CD14-positive monocyte (primary cell): Measurements from ENCODE around the gene MYO18A. TPM values are rescaled to one million over a fixed set of nuclear protein-coding genes. Genes with fewer than 3 reads are reported as not detected.
A peak's percentile ranks its signal among the peaks of the same experiment; 100 is the strongest.

Source experiments
- DNase-seq, 3 donors: peaks; one replicate each; pipeline ENCODE4 v3.0.0-alpha.2; 2011 to 2022
- H2AFZ ChIP-seq: 2 replicates; pipeline ENCODE4 v1.6.0; 2012; ENCODE audit warnings: mild to moderate bottlenecking, low read depth, low read length, inconsistent platforms; ENCODE audit not compliant: insufficient read depth, poor library complexity, severe bottlenecking
- H3K27ac ChIP-seq, 2 donors: 1 replicate in 1 of 2; 2 replicates in 1 of 2; pipeline ENCODE4 v1.5.1; 2012 to 2013; ENCODE audit warnings: low read length in 2 of 2, control low read depth in 1 of 2, inconsistent platforms in 1 of 2, low read depth in 1 of 2, mild to moderate bottlenecking in 1 of 2
- H3K27me3 ChIP-seq, 2 donors: one replicate each; pipeline versions ENCODE4 v1.6.0 to v1.6.1; 2011 to 2013; ENCODE audit warnings: low read length in 2 of 2; ENCODE audit not compliant: control insufficient read depth in 2 of 2, insufficient read depth in 2 of 2
- H3K36me3 ChIP-seq, 2 donors: replicated peaks in 1 of 2; 1 replicate in 1 of 2; 2 replicates in 1 of 2; pipeline versions ENCODE4 v1.5.1 to v1.6.1; 2012 to 2013; ENCODE audit warnings: low read length in 2 of 2, control low read depth in 1 of 2, inconsistent platforms in 1 of 2, mild to moderate bottlenecking in 1 of 2; ENCODE audit not compliant: insufficient read depth in 2 of 2, control insufficient read depth in 1 of 2
- H3K4me1 ChIP-seq, 2 donors: 1 replicate in 1 of 2; 2 replicates in 1 of 2; pipeline versions ENCODE4 v1.5.1 to v1.6.1; 2012 to 2013; ENCODE audit warnings: low read length in 2 of 2, control low read depth in 1 of 2, inconsistent platforms in 1 of 2, mild to moderate bottlenecking in 1 of 2, moderate library complexity in 1 of 2; ENCODE audit not compliant: insufficient read depth in 2 of 2, control insufficient read depth in 1 of 2
- H3K4me2 ChIP-seq: replicated peaks from 2 replicates; pipeline ENCODE3; 2012; ENCODE audit warnings: low read length, moderate library complexity, mild to moderate bottlenecking; ENCODE audit not compliant: poor library complexity, severe bottlenecking; ENCODE audit errors: extremely low read depth
- H3K4me3 ChIP-seq, 3 experiments: fragments of 200-600 bp in 1 of 3; sonication (generic) in 1 of 3; replicated peaks in 1 of 3; 1 replicate in 2 of 3; 2 replicates in 1 of 3; pipeline ENCODE4 v1.5.1; 2011 to 2013; ENCODE audit warnings: low read length in 3 of 3, mild to moderate bottlenecking in 3 of 3, control low read depth in 2 of 3, low read depth in 2 of 3, inconsistent platforms in 1 of 3, moderate library complexity in 1 of 3
- H3K79me2 ChIP-seq: 2 replicates; pipeline ENCODE4 v1.6.0; 2012; ENCODE audit warnings: mild to moderate bottlenecking, control low read depth, inconsistent platforms, low read length, moderate library complexity; ENCODE audit not compliant: insufficient read depth
- H3K9ac ChIP-seq: 2 replicates; pipeline ENCODE4 v1.6.0; 2017; ENCODE audit warnings: low read length, mild to moderate bottlenecking; ENCODE audit not compliant: insufficient read depth, poor library complexity, severe bottlenecking
- H3K9me3 ChIP-seq, 2 donors: replicated peaks in 1 of 2; 1 replicate in 1 of 2; 2 replicates in 1 of 2; pipeline versions ENCODE4 v1.5.1 to v1.6.1; 2012 to 2013; ENCODE audit warnings: low read length in 2 of 2, control low read depth in 1 of 2; ENCODE audit not compliant: control insufficient read depth in 1 of 2, insufficient read depth in 1 of 2
- H4K20me1 ChIP-seq: 2 replicates; pipeline ENCODE4 v1.6.0; 2012; ENCODE audit warnings: mild to moderate bottlenecking, low read length, control low read depth, moderate library complexity; ENCODE audit not compliant: insufficient read depth
- H3K27ac Mint-ChIP-seq, 7 donors: one replicate each; pipeline ENCODE4 v1.8.0; 2020; ENCODE audit warnings: mild to moderate bottlenecking in 7 of 7, mixed read lengths in 7 of 7, moderate library complexity in 6 of 7, inconsistent platforms in 2 of 7
- H3K27me3 Mint-ChIP-seq, 3 donors: one replicate each; pipeline ENCODE4 v1.8.0; 2021 to 2022; ENCODE audit warnings: low read depth in 3 of 3, mild to moderate bottlenecking in 3 of 3, mixed read lengths in 3 of 3, moderate library complexity in 3 of 3, inconsistent platforms in 1 of 3
- H3K36me3 Mint-ChIP-seq, 2 donors: one replicate each; pipeline ENCODE4 v1.8.0; 2020; ENCODE audit warnings: mixed read lengths in 2 of 2, inconsistent platforms in 1 of 2, mild to moderate bottlenecking in 1 of 2
- H3K4me1 Mint-ChIP-seq: one replicate; pipeline ENCODE4 v1.8.0; 2020; ENCODE audit warnings: mild to moderate bottlenecking, mixed read lengths
- H3K4me3 Mint-ChIP-seq, 2 donors: one replicate each; pipeline ENCODE4 v1.8.0; 2020; ENCODE audit warnings: mild to moderate bottlenecking in 2 of 2, mixed read lengths in 2 of 2, moderate library complexity in 1 of 2
- H3K9me3 Mint-ChIP-seq, 7 donors: one replicate each; pipeline ENCODE4 v1.8.0; 2020 to 2022; ENCODE audit warnings: mixed read lengths in 7 of 7, mild to moderate bottlenecking in 6 of 7, moderate library complexity in 6 of 7, inconsistent platforms in 2 of 7
- WGBS: methylation state at CpG from one replicate; pipeline ENCODE4 v1.1.5; 2013; ENCODE audit warnings: missing lambda C conversion rate; ENCODE audit not compliant: insufficient coverage; 5-methylcytosine and 5-hydroxymethylcytosine counted together
- intact Hi-C, 2 donors: fragments of 100-400 bp; cut with micrococcal nuclease; formaldehyde crosslinking; loops; one replicate each; pipeline versions ENCODE4 v1.15.0 to v1.15.1; 2023
- polyA plus RNA-seq, 3 donors: library from polyadenylated mRNA; depleted of rRNA in 1 of 3; unstranded in 2 of 3; stranded (reverse) in 1 of 3; fragments of 300-500 nt in 2 of 3; fragments of >200 nt in 1 of 3; fragmentation: Illumina TruSeq in 2 of 3; gene quantifications; 1 replicate in 2 of 3; 2 replicates in 1 of 3; pipeline ENCODE4 v1.2.3, GENCODE V29; 2012 to 2021
- TF ChIP-seq, protein P1 (sequence below): fragments of 200-600 bp; IDR thresholded peaks from one replicate; pipeline ENCODE4 v1.8.0; 2022; ENCODE audit warnings: antibody characterized with exemption, mild to moderate bottlenecking

Gene MYO18A
- polyA plus RNA-seq, 3 donors, result 6.3 to 40.2 (median 11.0) TPM

- H3K4me1 Mint-ChIP-seq, result peaks cover 50% of the 10 kb centered on the region
- Histone ChIP-seq H3K4me3 (no peak overlapping the region), H3K4me1 (peaks cover 32 to 40% of the 10 kb centered on the region in 2 donors), H4K20me1 (no peaks in the 10 kb centered on the region), H2AFZ (no peak overlapping the region), H3K27ac (no peak overlapping the region), H3K27me3 (no peaks in the 10 kb centered on the region), H3K9me3 (no peaks in the 10 kb centered on the region), H3K9ac (no peak overlapping the region), H3K36me3 (no peaks in the 10 kb centered on the region), H3K79me2 (no peaks in the 10 kb centered on the region), H3K4me2 (no peak overlapping the region)
- TF ChIP-seq, protein P1, sequence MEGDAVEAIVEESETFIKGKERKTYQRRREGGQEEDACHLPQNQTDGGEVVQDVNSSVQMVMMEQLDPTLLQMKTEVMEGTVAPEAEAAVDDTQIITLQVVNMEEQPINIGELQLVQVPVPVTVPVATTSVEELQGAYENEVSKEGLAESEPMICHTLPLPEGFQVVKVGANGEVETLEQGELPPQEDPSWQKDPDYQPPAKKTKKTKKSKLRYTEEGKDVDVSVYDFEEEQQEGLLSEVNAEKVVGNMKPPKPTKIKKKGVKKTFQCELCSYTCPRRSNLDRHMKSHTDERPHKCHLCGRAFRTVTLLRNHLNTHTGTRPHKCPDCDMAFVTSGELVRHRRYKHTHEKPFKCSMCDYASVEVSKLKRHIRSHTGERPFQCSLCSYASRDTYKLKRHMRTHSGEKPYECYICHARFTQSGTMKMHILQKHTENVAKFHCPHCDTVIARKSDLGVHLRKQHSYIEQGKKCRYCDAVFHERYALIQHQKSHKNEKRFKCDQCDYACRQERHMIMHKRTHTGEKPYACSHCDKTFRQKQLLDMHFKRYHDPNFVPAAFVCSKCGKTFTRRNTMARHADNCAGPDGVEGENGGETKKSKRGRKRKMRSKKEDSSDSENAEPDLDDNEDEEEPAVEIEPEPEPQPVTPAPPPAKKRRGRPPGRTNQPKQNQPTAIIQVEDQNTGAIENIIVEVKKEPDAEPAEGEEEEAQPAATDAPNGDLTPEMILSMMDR, result no peak
- H3K36me3 Mint-ChIP-seq, result no peaks in the 10 kb centered on the region
- H3K9me3 Mint-ChIP-seq, result no peaks in the 10 kb centered on the region
- WGBS, result no CpG with 5 or more reads among the region's 1 CpG
- DNase-seq, result no peak
- peaks cover 0 to 3% (median 0%) of the 10 kb centered on the region in 3 donors for H3K27me3 Mint-ChIP-seq
- intact Hi-C loops, result no loop called here
- H3K4me3 Mint-ChIP-seq, result no peak overlapping the region
- no peak overlapping the region for H3K27ac Mint-ChIP-seq
These were observed 22.9 kb downstream of the MYO18A start for GRCh38 chr17:29157310-29157709.

GRCh38 chr17:29156781-29157180 lies 23.4 kb downstream of the MYO18A start:
- intact Hi-C loops, result no loop called here
- H3K79me2 ChIP-seq, result no peaks in the 10 kb centered on the region
- WGBS, result 83% methylated on average over 6 of the region's 6 CpGs
- H3K27ac ChIP-seq, result no peak overlapping the region
- no peak overlapping the region for H3K4me2 ChIP-seq
- TF ChIP-seq, protein P1, result no peak
- H4K20me1 ChIP-seq, result no peaks in the 10 kb centered on the region
- no peak for DNase-seq
- H3K4me3 ChIP-seq, result no peak overlapping the region
- Mint-ChIP-seq H3K4me1 (peaks cover 50% of the 10 kb centered on the region), H3K9me3 (no peaks in the 10 kb centered on the region), H3K36me3 (peaks cover under 1 to 1% of the 10 kb centered on the region in 2 donors), H3K27ac (peak overlapping the region in 2 of 7 donors; percentile 58 to 62), H3K27me3 (peaks cover 0 to 3% (median 0%) of the 10 kb centered on the region in 3 donors), H3K4me3 (no peak overlapping the region)
- H3K9me3 ChIP-seq, result no peaks in the 10 kb centered on the region
- no peak overlapping the region for H2AFZ ChIP-seq
- peaks cover 32 to 40% of the 10 kb centered on the region in 2 donors for H3K4me1 ChIP-seq
- no peaks in the 10 kb centered on the region for H3K36me3 ChIP-seq
- H3K27me3 ChIP-seq, result no peaks in the 10 kb centered on the region
- no peak overlapping the region for H3K9ac ChIP-seq
